ENCODE measurements around the gene COQ9. TPM values are rescaled to one million over a fixed set of nuclear protein-coding genes. Genes with fewer than 3 reads are reported as not detected.

Gene COQ9
- total RNA-seq, 1 donor from 2014 or later = 156 TPM

GRCh38 chr16:57504001-57504400, 56.7 kb downstream of the COQ9 start:
- DNase-seq (ENCODE audit: low spot score) = no peak
- intact Hi-C loops (cut with DNase I) = no loop called here

DNA sequence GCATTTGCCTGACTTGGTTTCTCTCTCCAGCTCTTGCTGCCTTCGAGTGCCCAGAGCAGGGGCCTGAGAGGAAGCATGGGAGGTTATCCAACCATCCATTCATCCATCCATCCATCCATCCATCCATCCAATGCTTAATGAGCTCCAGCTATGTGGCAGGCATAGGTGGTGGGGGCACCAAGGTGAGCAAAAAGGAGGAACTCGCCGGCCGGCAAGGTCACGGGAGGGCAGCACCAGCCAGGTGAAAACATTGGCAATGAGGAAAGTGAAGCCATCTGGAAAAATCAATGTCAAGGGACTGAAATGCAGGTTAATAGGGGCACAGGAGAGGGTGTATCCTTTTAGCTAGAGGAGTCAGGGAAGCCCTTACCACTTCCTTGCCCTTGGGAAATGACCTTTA, 57.2 kb downstream of the COQ9 start:
- no peak for DNase-seq (ENCODE audit: low spot score)
- intact Hi-C loops (cut with DNase I) = no loop called here

GRCh38 chr16:57505169-57505568, 57.9 kb downstream of the COQ9 start:
- intact Hi-C loops (cut with DNase I) = no loop called here
- DNase-seq (ENCODE audit: low spot score) = no peak

DNA sequence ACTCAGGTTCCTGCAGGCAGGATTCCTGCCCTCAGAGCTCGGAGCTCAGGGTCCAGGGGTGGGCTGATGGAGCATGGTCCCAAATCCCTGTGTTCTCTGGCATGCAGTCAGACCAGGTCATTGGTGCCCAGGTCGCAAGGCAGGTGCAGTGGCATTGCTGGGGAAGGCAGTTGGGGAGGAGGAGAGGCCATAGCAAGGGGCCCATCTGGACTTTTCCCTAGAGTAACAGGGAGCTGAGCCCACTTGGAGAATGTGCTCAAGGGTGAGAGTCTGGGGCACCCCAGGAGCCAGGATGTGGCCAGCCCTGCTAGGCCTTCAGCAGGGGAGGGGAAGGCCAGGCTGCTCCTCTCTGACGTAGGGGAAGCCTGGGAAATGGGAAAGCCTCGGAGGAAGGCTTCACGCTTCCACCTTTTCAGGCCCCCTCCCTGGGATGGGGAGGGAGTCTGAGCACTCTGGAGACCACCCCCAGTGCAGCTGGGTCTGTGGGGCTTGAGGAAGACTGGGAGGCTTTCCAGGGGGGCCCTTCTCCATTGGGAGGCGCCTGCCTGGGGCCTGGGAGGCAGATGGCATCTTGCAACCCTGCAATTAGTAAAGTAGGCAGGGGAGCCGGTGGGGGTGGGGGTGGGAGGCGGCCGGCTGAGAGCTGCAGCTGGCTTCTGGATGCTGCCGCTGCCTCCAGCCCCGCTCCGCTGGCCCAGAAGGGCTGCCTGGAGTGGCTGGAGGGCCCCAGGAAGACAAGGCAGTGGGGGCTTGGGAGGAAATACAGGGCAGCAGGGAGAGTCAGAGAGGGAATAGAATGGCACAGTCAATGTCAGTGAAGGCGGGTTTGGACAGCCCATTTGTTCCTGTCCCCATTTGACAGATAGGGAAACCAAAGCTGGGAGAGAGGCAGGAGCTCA, 60.1 kb downstream of the COQ9 start:
- no peak for DNase-seq (ENCODE audit: low spot score)
- intact Hi-C loops (cut with DNase I) = no loop called here

DNA sequence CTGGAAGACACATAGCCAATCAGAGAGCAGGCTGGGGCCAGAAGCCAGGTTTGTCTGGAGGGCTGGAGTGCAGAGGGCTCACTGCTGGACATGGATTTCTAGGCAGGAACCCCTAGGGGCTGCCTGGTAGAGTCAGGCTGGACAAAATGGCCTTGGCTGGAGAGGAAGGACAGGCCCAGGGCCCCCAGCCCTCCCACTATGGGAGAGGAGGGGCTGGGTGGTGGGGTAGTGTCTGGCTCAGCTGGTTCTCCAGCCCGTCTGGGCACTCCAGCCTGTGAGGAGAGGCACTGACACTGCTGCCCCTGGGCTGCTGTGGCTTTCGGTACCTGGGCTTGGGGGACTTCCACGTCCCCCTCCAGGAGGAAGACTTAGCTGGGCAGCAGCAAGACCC, 60.8 kb downstream of the COQ9 start:
- no peak for DNase-seq (ENCODE audit: low spot score)

DNA sequence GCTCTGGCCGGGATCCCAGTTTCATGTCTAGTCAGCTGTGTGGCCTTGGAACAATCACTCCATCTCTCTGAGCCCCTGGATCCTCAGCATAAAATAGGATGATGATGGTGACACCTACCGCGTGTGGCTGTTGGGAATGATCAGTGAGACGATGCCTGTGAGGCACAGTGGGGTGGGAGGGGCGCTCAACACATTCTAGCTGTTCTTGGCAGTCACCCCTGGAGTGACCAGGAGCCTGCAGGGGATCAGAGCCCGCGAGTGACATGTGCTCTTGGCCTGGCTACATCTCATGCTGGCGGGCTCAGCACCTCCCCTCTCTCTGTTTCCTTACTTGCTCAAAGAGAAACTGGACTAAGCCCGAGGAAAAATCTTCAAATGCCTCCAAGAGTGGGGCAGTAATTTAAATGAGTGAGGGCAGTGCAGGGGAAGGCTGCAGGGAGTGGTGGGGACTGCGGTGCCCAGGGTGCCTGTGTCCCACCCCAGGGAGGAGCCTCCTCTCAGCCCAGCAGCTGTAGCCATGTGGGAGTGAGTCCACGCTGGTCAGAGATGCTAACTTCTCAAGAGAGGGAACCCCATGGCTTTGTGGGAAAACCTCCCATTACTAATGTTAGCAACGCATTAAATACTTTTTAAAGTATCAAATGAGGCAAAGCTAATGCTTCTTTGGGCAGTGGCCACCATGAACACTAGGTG, 62.1 kb downstream of the COQ9 start:
- intact Hi-C loops (cut with DNase I) = no loop called here
- DNase-seq (ENCODE audit: low spot score) = no peak

More for the DNA sequence above, 60.8 kb downstream of the COQ9 start:
- intact Hi-C loops (cut with DNase I) = no loop called here

GRCh38 chr16:57510016-57510871, 63.0 kb downstream of the COQ9 start:
- intact Hi-C loops (cut with DNase I) = no loop called here
- no peak for DNase-seq (ENCODE audit: low spot score)

Other genes with a start within 250 kb of the COQ9 start
- gene ARL2BP, start 202.2 kb upstream of the COQ9 start, total RNA-seq = 41.5 TPM
- gene PLLP, start 162.8 kb upstream of the COQ9 start, total RNA-seq = 1.2 TPM
- gene CCL22, start 88.7 kb upstream of the COQ9 start, total RNA-seq = not detected
- 8.7 TPM for gene CX3CL1, start 75.0 kb upstream of the COQ9 start, total RNA-seq
- gene CCL17, start 42.7 kb upstream of the COQ9 start, total RNA-seq = not detected
- 60.1 TPM for gene CIAPIN1, start 94 bp upstream of the COQ9 start, total RNA-seq
- 46.9 TPM for gene POLR2C, start 15.2 kb downstream of the COQ9 start, total RNA-seq
- 11.5 TPM for gene DOK4, start 39.0 kb downstream of the COQ9 start, total RNA-seq
- gene CCDC102A, start 89.1 kb downstream of the COQ9 start, total RNA-seq = 5.5 TPM
- 0.35 TPM for gene ADGRG5, start 95.2 kb downstream of the COQ9 start, total RNA-seq
- gene ADGRG1, start 181.2 kb downstream of the COQ9 start, total RNA-seq = 15.9 TPM
- gene ADGRG3, start 220.8 kb downstream of the COQ9 start, total RNA-seq = 1.0 TPM
- not detected for gene DRC7, start 247.3 kb downstream of the COQ9 start, total RNA-seq